Common myeloid progenitor, CD34-positive (primary cell): ENCODE results near the gene MAPK10.
"Not testable (repeated sequence)": the region's sequence is repeated elsewhere in the genome, so short reads cannot be mapped to it uniquely, and the experiment has no call there.

ENCODE experiments used
- CTCF ChIA-PET: fragments of 350-600 bp; sonication (Branson Sonifier 250); formaldehyde crosslinking; loops from one replicate; lab custom pipeline; 2021; ENCODE audit warnings: antibody characterized with exemption; lab: Charles Lee
- POLR2A ChIA-PET: fragments of 350-600 bp; sonication (Branson Sonifier 250); formaldehyde crosslinking; loops from one replicate; lab custom pipeline; 2021; ENCODE audit warnings: antibody characterized with exemption; lab: Charles Lee
- DNase-seq, 3 donors: peaks; one replicate each; pipeline versions ENCODE4 v3.0.0 to v3.0.0-alpha.2; 2013
- H3K27ac ChIP-seq, 2 experiments: 1 replicate in 1 of 2; 2 replicates in 1 of 2; pipeline ENCODE4 v1.7.0; 2013; ENCODE audit warnings: inconsistent platforms in 2 of 2, low read length in 2 of 2, mild to moderate bottlenecking in 2 of 2, low read depth in 1 of 2, moderate library complexity in 1 of 2; ENCODE audit not compliant: severe bottlenecking in 2 of 2, insufficient read depth in 1 of 2, poor library complexity in 1 of 2
- H3K27me3 ChIP-seq, 5 experiments: replicated peaks in 2 of 5; 1 replicate in 3 of 5; 2 replicates in 2 of 5; pipeline versions ENCODE4 v1.6.1 to v1.7.0; 2013; ENCODE audit warnings: low read length in 4 of 5, mild to moderate bottlenecking in 2 of 5, moderate library complexity in 2 of 5, inconsistent platforms in 1 of 5; ENCODE audit not compliant: insufficient read depth in 5 of 5, control insufficient read depth in 4 of 5
- H3K36me3 ChIP-seq, 4 experiments: 1 replicate in 2 of 4; 2 replicates in 2 of 4; pipeline versions ENCODE4 v1.6.1 to v1.7.0; 2013; ENCODE audit warnings: low read length in 3 of 4, control low read depth in 1 of 4, mild to moderate bottlenecking in 1 of 4; ENCODE audit not compliant: control insufficient read depth in 4 of 4, insufficient read depth in 4 of 4
- H3K4me1 ChIP-seq, 4 experiments: 1 replicate in 3 of 4; 2 replicates in 1 of 4; pipeline versions ENCODE4 v1.6.1 to v1.7.1; 2013; ENCODE audit warnings: low read length in 3 of 4, mild to moderate bottlenecking in 3 of 4, control low read depth in 1 of 4, inconsistent platforms in 1 of 4, moderate library complexity in 1 of 4; ENCODE audit not compliant: control insufficient read depth in 4 of 4, insufficient read depth in 4 of 4; ENCODE audit errors: control extremely low read depth in 1 of 4
- H3K4me3 ChIP-seq, 7 experiments: 1 replicate in 4 of 7; 2 replicates in 3 of 7; pipeline versions ENCODE4 v1.5.1 to v1.7.0; 2013; ENCODE audit warnings: mild to moderate bottlenecking in 7 of 7, low read length in 6 of 7, moderate library complexity in 6 of 7, inconsistent platforms in 2 of 7, low read depth in 2 of 7, control low read depth in 1 of 7; ENCODE audit not compliant: insufficient read depth in 4 of 7, control insufficient read depth in 1 of 7; ENCODE audit errors: extremely low read depth in 1 of 7
- H3K9me3 ChIP-seq, 5 experiments: 1 replicate in 4 of 5; 2 replicates in 1 of 5; pipeline versions ENCODE4 v1.6.1 to v1.7.1; 2013; ENCODE audit warnings: low read length in 4 of 5, mild to moderate bottlenecking in 2 of 5, inconsistent platforms in 1 of 5, low read depth in 1 of 5, moderate library complexity in 1 of 5; ENCODE audit not compliant: control insufficient read depth in 4 of 5, insufficient read depth in 2 of 5; ENCODE audit errors: control extremely low read depth in 1 of 5
- WGBS: methylation state at CpG from one replicate; pipeline ENCODE4 v1.1.5; 2013; ENCODE audit not compliant: insufficient coverage; 5-methylcytosine and 5-hydroxymethylcytosine counted together

MAPK10 gene

DNA sequence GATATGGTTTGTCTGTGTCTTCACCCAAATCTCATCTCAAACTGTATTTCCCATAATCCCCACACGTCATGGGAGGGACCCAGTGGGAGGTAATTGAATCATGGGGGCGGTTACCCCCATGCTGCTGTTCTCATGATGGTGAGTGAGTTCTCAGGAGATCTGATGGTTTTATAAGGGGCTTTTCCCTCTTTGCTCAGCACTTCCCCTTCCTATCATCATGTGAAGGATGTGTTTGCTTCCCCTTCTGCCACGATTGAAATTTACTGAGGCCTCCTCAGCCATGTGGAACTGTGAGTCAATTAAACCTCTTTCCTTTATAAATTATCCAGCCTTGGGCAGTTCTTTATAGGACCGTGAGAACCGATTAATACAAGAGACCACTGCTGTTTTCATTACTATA, 29.4 kb downstream of the MAPK10 start:
- H3K9me3 ChIP-seq, H3K27me3 ChIP-seq, H3K27ac ChIP-seq, H3K4me3 ChIP-seq, CTCF ChIA-PET, H3K36me3 ChIP-seq, POLR2A ChIA-PET: not testable (repeated sequence)
- peaks cover 0 to 17% (median 3%) of the 10 kb centered on the region in 4 experiments for H3K4me1 ChIP-seq
- WGBS = 0% methylated on average over 1 of the region's 5 CpGs
- peak in 2 of 3 donors; percentile 60 to 72 for DNase-seq

DNA sequence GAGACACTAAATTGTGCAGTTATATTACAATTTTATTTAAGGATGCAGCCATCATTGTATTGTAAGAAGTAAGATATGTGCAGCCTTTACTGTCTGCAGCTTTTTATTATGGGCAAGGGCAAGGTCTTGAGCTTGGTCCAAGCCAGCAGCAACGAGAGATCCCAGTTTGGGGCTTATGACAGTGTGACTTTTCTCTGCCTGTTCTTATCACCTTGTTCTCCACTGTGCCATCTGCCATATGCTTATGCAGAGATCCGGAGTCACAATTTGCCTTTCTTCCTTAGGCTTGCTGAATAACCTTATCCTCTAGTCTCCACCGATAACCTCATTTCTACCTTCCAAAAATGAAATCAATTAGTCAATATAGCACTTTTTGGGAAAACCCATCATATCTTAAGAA, 30.4 kb downstream of the MAPK10 start:
- ChIA-PET POLR2A (no interaction called here), CTCF (no interaction called here)
- no peaks in the 10 kb centered on the region for H3K9me3 ChIP-seq
- no peak overlapping the region for H3K27ac ChIP-seq
- H3K36me3 ChIP-seq = no peaks in the 10 kb centered on the region
- WGBS = 67% methylated on average over 2 of the region's 3 CpGs
- no peaks in the 10 kb centered on the region for H3K27me3 ChIP-seq
- no peak for DNase-seq
- no peak overlapping the region for H3K4me3 ChIP-seq
- peaks cover 0 to 17% (median 3%) of the 10 kb centered on the region in 4 experiments for H3K4me1 ChIP-seq

DNA sequence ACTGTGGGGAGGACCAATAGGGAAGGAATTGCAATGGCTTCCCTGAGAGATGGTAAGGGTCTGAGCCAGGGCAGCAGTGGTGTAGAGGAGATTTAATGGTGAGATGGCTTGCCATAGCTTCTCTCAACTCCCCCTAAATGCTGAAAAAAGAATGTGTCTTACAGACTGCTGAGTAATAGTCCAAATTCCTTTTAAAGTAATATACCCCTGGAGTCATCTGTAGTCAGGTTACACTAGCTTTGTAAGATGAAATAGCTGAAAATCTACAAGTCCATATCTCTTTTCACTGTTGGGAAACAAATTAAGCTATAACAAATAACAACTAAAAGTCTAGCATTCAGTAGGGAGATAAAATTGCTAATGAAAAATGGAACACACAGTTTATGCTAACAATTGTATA, 33.5 kb downstream of the MAPK10 start:
- DNase-seq = no peak
- H3K27ac ChIP-seq = no peak overlapping the region
- no peak overlapping the region for H3K4me3 ChIP-seq
- H3K9me3 ChIP-seq = no peaks in the 10 kb centered on the region
- H3K27me3 ChIP-seq = no peaks in the 10 kb centered on the region
- CTCF ChIA-PET = no interaction called here
- POLR2A ChIA-PET = no interaction called here
- no peaks in the 10 kb centered on the region for H3K36me3 ChIP-seq
- peaks cover 0 to 15% (median 3%) of the 10 kb centered on the region in 4 experiments for H3K4me1 ChIP-seq

DNA sequence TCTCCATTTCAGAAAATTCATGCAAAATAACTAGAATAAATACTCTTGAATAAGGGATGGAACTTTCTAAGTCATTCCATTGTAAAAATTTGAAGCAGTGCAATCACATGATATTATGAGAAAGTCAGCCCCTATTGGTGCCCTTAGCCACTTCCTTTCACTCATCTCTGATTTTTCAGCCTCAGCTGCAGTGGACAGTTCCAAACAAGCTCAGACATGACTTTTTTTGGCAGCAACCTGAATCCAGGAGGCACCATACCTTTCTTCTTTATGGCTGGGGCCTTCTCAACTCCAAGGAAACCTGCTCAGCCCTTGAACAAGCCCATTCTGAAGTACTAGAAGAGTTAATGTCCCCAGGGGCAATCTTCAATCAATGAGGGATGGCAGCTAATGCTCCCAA, 40.5 kb downstream of the MAPK10 start:
- Histone ChIP-seq H3K4me1 (no peaks in the 10 kb centered on the region), H3K27ac (no peak overlapping the region), H3K27me3 (no peaks in the 10 kb centered on the region), H3K36me3 (no peaks in the 10 kb centered on the region), H3K4me3 (no peak overlapping the region), H3K9me3 (no peaks in the 10 kb centered on the region)
- DNase-seq = no peak
- ChIA-PET POLR2A (no interaction called here), CTCF (no interaction called here)

DNA sequence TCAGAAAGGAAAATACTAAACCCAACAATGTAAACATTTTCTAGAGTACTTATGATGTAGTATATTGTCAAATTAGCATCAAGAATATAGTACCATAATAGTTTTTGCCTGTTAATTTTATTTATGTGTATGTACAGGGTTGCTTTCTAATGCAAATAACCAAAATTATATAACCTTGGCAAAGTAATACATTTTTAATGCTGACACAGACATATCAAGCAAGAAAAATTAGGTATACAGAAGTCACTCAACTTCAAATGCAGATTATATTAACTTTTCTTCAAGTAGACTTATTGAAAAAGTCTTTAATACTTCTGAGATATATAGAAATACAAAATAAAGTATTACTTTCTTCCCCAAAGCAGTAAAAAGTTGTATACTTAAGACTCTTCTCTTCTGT, 44.3 kb downstream of the MAPK10 start:
- H3K4me3 ChIP-seq = no peak overlapping the region

DNA sequence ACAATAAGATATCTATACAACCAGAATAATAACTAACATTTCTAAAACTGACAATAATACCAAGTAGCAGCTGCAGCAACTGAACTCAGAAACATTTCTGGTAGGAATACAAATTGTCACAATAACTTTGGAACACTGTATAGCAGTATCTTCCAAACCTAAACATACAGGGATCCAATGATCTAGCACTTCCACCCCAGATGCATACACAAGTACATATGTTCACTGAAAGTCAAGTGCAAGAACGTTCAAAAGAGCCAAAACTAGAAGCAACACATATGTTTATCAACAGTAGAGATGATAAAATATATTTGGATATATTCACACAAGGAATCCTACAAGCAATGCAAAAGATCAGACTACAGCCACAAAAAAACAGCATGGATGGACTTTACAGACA, 46.2 kb downstream of the MAPK10 start:
- Histone ChIP-seq H3K36me3 (no peaks in the 10 kb centered on the region), H3K27me3 (no peaks in the 10 kb centered on the region), H3K27ac (no peak overlapping the region), H3K4me1 (no peaks in the 10 kb centered on the region), H3K4me3 (no peak overlapping the region), H3K9me3 (no peaks in the 10 kb centered on the region)
- POLR2A ChIA-PET = no interaction called here
- no peak for DNase-seq
- no CpG with 5 or more reads among the region's 1 CpG for whole genome bisulfite sequencing
- CTCF ChIA-PET = no interaction called here

More for the DNA sequence above, 44.3 kb downstream of the MAPK10 start:
- Histone ChIP-seq H3K9me3 (no peaks in the 10 kb centered on the region), H3K4me1 (no peaks in the 10 kb centered on the region), H3K36me3 (no peaks in the 10 kb centered on the region), H3K27me3 (no peaks in the 10 kb centered on the region), H3K27ac (no peak overlapping the region)
- POLR2A ChIA-PET = no interaction called here
- CTCF ChIA-PET = no interaction called here
- no peak for DNase-seq

DNA sequence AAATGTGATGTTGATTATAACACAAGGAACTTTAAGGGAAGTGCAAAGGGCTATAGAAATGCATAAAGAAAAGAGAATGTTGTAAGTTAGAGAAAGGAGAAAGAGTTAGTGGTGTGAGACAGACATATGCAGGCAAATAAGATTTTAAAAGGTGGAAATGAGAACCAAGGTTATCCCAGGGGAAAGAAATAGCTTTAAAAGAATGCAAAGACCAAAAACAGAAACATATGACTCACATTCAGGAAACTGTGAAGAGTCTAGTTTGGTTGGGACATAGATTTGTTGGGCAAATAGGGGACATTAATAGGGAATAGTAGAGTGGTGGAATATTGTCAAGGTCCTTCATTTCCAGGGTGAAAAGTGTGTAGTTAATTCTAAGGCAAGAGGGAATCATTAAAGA, 52.4 kb downstream of the MAPK10 start:
- Histone ChIP-seq H3K27ac (no peak overlapping the region), H3K4me3 (no peak overlapping the region), H3K27me3 (no peaks in the 10 kb centered on the region), H3K4me1 (no peaks in the 10 kb centered on the region), H3K36me3 (no peaks in the 10 kb centered on the region), H3K9me3 (no peaks in the 10 kb centered on the region)
- POLR2A ChIA-PET = no interaction called here
- CTCF ChIA-PET = no interaction called here
- no peak for DNase-seq

DNA sequence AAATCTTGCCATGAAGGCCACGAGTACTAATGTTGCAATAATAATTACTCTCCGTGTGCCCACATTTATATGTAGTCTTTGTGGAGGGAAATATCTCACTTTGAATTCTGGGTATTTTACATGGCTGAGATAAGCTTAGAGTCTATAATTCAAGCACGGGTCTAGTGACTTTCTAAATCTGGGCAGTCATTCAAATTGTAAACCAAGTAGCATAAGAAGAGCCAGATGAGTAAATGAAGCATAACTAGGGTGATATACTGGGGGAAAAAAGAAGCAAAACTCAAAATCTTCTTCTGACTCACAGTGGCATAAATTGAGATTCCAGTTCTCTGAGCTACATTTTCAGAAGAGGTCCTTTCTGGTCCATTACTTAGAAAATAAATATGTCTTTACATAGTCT, 53.0 kb downstream of the MAPK10 start:
- no peak for DNase-seq
- POLR2A ChIA-PET = no interaction called here
- H3K36me3 ChIP-seq = no peaks in the 10 kb centered on the region
- WGBS = 100% methylated on average over 3 of the region's 3 CpGs
- no peak overlapping the region for H3K27ac ChIP-seq
- H3K9me3 ChIP-seq = no peaks in the 10 kb centered on the region
- CTCF ChIA-PET = no interaction called here
- H3K4me3 ChIP-seq = no peak overlapping the region
- no peaks in the 10 kb centered on the region for H3K27me3 ChIP-seq
- no peaks in the 10 kb centered on the region for H3K4me1 ChIP-seq
